H9 (cell line): ENCODE data around the gene PDHX. TPM values are rescaled to one million over a fixed set of nuclear protein-coding genes. Genes with fewer than 3 reads are reported as not detected.

ENCODE experiments used
- DNase-seq: peaks from one replicate; pipeline ENCODE4 v3.0.0-alpha.2; 2017
- H2AFZ ChIP-seq: one replicate; pipeline ENCODE4 v1.6.1; 2013; ENCODE audit warnings: mild to moderate bottlenecking, low read length, control low read depth, moderate library complexity
- H2AK5ac ChIP-seq: 2 replicates; pipeline ENCODE4 v1.6.1; 2013; ENCODE audit warnings: low read length, control low read depth, mixed read lengths; ENCODE audit not compliant: insufficient read length
- H2BK120ac ChIP-seq: one replicate; pipeline ENCODE4 v1.6.1; 2013; ENCODE audit warnings: low read depth, mild to moderate bottlenecking, low read length, control low read depth, inconsistent platforms; ENCODE audit not compliant: poor library complexity, severe bottlenecking
- H2BK12ac ChIP-seq: 2 replicates; pipeline ENCODE4 v1.6.1; 2013; ENCODE audit warnings: low read length, control low read depth, mixed read lengths, low read depth; ENCODE audit not compliant: insufficient read length
- H2BK15ac ChIP-seq: 2 replicates; pipeline ENCODE4 v1.6.1; 2013; ENCODE audit warnings: low read depth, low read length, control low read depth
- H2BK20ac ChIP-seq: one replicate; pipeline ENCODE4 v1.6.1; 2013; ENCODE audit warnings: low read depth, mild to moderate bottlenecking, low read length, control low read depth, inconsistent platforms; ENCODE audit not compliant: poor library complexity, severe bottlenecking
- H2BK5ac ChIP-seq: 2 replicates; pipeline ENCODE4 v1.6.1; 2013; ENCODE audit warnings: low read length, control low read depth, mixed read lengths; ENCODE audit not compliant: insufficient read length
- H3K14ac ChIP-seq: 2 replicates; pipeline ENCODE4 v1.6.1; 2013; ENCODE audit warnings: low read length, control low read depth; ENCODE audit not compliant: insufficient read depth
- H3K18ac ChIP-seq: 2 replicates; pipeline ENCODE4 v1.6.1; 2013; ENCODE audit warnings: low read depth, mild to moderate bottlenecking, mixed read lengths, low read length, control low read depth; ENCODE audit not compliant: insufficient read length
- H3K23ac ChIP-seq: 2 replicates; pipeline ENCODE4 v1.6.1; 2013; ENCODE audit warnings: low read length, control low read depth, mixed read lengths, low read depth; ENCODE audit not compliant: insufficient read length
- H3K23me2 ChIP-seq: 2 replicates; pipeline ENCODE4 v1.6.1; 2013; ENCODE audit warnings: low read depth, mild to moderate bottlenecking, mixed read lengths, low read length, control low read depth; ENCODE audit not compliant: insufficient read length, poor library complexity, severe bottlenecking
- H3K27ac ChIP-seq: 2 replicates; pipeline ENCODE4 v1.5.1; 2013; ENCODE audit warnings: low read length, control low read depth, mixed read lengths, low read depth; ENCODE audit not compliant: insufficient read length
- H3K27me3 ChIP-seq: 2 replicates; pipeline ENCODE4 v1.6.1; 2013; ENCODE audit warnings: low read length, control low read depth, inconsistent platforms; ENCODE audit not compliant: insufficient read depth
- H3K4ac ChIP-seq: 2 replicates; pipeline ENCODE4 v1.6.1; 2013; ENCODE audit warnings: low read depth, mild to moderate bottlenecking, control low read depth, inconsistent platforms, low read length, moderate library complexity
- H3K4me1 ChIP-seq: 2 replicates; pipeline ENCODE4 v1.6.1; 2013; ENCODE audit warnings: low read length, control low read depth, inconsistent platforms; ENCODE audit not compliant: insufficient read depth
- H3K4me2 ChIP-seq: 2 replicates; pipeline ENCODE4 v1.6.1; 2013; ENCODE audit warnings: low read length, control low read depth, mixed read lengths; ENCODE audit not compliant: insufficient read length, insufficient read depth
- H3K56ac ChIP-seq: 2 replicates; pipeline ENCODE4 v1.6.1; 2013; ENCODE audit warnings: low read depth, mild to moderate bottlenecking, mixed read lengths, low read length, control low read depth; ENCODE audit not compliant: insufficient read length
- H3K79me1 ChIP-seq: 2 replicates; pipeline ENCODE4 v1.6.1; 2013; ENCODE audit warnings: low read depth, mild to moderate bottlenecking, moderate library complexity, low read length, control low read depth, inconsistent platforms; ENCODE audit not compliant: insufficient read depth, poor library complexity, severe bottlenecking
- H3K79me2 ChIP-seq: 2 replicates; pipeline ENCODE4 v1.6.1; 2013; ENCODE audit warnings: low read length, control low read depth, inconsistent platforms; ENCODE audit not compliant: insufficient read depth
- H3K9ac ChIP-seq: 2 replicates; pipeline ENCODE4 v1.6.1; 2013; ENCODE audit warnings: low read length, control low read depth, mixed read lengths; ENCODE audit not compliant: insufficient read length; ENCODE audit errors: extremely low read depth
- H3K9me3 ChIP-seq: one replicate; pipeline ENCODE4 v1.6.1; 2013; ENCODE audit warnings: low read depth, low read length, inconsistent platforms; ENCODE audit not compliant: control insufficient read depth
- H3T11ph ChIP-seq: one replicate; pipeline ENCODE4 v1.6.1; 2013; ENCODE audit warnings: mild to moderate bottlenecking, low read length, control low read depth, inconsistent platforms
- H4K20me1 ChIP-seq: one replicate; pipeline ENCODE4 v1.6.1; 2013; ENCODE audit not compliant: control insufficient read depth, insufficient read length, insufficient read depth
- H4K5ac ChIP-seq: 2 replicates; pipeline ENCODE4 v1.6.1; 2013; ENCODE audit warnings: low read depth, mild to moderate bottlenecking, mixed read lengths, low read length, control low read depth; ENCODE audit not compliant: insufficient read length
- H4K8ac ChIP-seq: replicated peaks from 2 replicates; pipeline ENCODE4 v1.6.1; 2013; ENCODE audit warnings: low read length, control low read depth, mixed read lengths, low read depth; ENCODE audit not compliant: insufficient read length
- H4K91ac ChIP-seq: 2 replicates; pipeline ENCODE4 v1.6.1; 2013; ENCODE audit warnings: low read depth, mild to moderate bottlenecking, moderate library complexity, mixed read lengths, low read length, control low read depth; ENCODE audit not compliant: insufficient read length
- H3K27ac Mint-ChIP-seq, 3 experiments: 2 replicates in 2 of 3; 3 replicates in 1 of 3; pipeline ENCODE4 v1.8.0; 2020 to 2021; ENCODE audit warnings: mixed read lengths in 3 of 3, mild to moderate bottlenecking in 1 of 3, moderate library complexity in 1 of 3
- H3K27me3 Mint-ChIP-seq: 2 replicates; pipeline ENCODE4 v1.8.0; 2021; ENCODE audit warnings: low read depth, mild to moderate bottlenecking, moderate library complexity, mixed read lengths
- H3K36me3 Mint-ChIP-seq, 3 experiments: 2 replicates in 2 of 3; 3 replicates in 1 of 3; pipeline ENCODE4 v1.8.0; 2020 to 2021; ENCODE audit warnings: low read depth in 3 of 3, mixed read lengths in 3 of 3; ENCODE audit not compliant: insufficient read depth in 1 of 3
- H3K4me1 Mint-ChIP-seq, 2 experiments: 2 replicates each; pipeline ENCODE4 v1.8.0; 2020; ENCODE audit warnings: mixed read lengths in 2 of 2
- H3K4me3 Mint-ChIP-seq, 2 experiments: 2 replicates in 1 of 2; 3 replicates in 1 of 2; pipeline ENCODE4 v1.8.0; 2020 to 2021; ENCODE audit warnings: mild to moderate bottlenecking in 2 of 2, mixed read lengths in 2 of 2, moderate library complexity in 1 of 2
- H3K9me3 Mint-ChIP-seq, 2 experiments: 2 replicates in 1 of 2; 3 replicates in 1 of 2; pipeline ENCODE4 v1.8.0; 2020; ENCODE audit warnings: mild to moderate bottlenecking in 2 of 2, mixed read lengths in 2 of 2, moderate library complexity in 1 of 2
- total RNA-seq: library from RNA; stranded (reverse); gene quantifications from 2 replicates; pipeline ENCODE4 v1.2.1, GENCODE V29; 2021
- TF ChIP-seq, protein P1 (sequence below): fragments of 200-600 bp; sonication (generic); conservative IDR thresholded peaks from 3 replicates; pipeline ENCODE4 v1.8.0; 2021; ENCODE audit warnings: antibody characterized with exemption, mild to moderate bottlenecking

Gene PDHX
- total RNA-seq, 1 experiment from 2014 or later, result 40.1 TPM

DNA sequence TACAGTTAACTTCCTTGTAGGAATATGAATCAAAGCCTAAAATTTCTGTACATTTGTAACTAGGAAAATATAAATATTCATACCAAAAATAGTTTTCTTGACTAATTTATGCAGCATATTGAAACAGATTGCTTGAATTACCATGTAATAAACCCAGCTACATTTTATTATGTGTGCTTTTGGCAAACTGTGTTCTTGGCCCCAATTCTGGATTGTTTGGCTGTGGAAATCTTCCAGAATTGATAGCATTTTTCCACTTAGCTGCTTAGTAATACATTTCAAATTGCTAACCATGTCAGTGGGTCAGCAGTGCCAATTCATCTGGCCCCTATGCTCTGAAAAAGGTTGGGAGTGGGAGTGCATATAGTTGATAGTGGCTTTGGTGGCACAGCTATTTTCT lies 32.3 kb downstream of the PDHX start:
- Histone ChIP-seq H4K91ac (no peak overlapping the region), H3K4ac (no peak overlapping the region), H3K56ac (no peak overlapping the region), H3K23me2 (no peaks in the 10 kb centered on the region), H4K20me1 (no peaks in the 10 kb centered on the region), H3T11ph (no peak overlapping the region), H3K9me3 (no peaks in the 10 kb centered on the region), H2AFZ (no peak overlapping the region), H2BK5ac (no peak overlapping the region), H3K23ac (no peak overlapping the region), H2BK12ac (no peak overlapping the region), H2BK15ac (no peak overlapping the region), H3K14ac (no peak overlapping the region), H2BK120ac (no peak overlapping the region), H3K4me2 (no peak overlapping the region), H4K5ac (no peak overlapping the region), H3K79me2 (peaks cover under 1% of the 10 kb centered on the region; the same call in 1 of the 2 replicates), H3K9ac (no peak overlapping the region), H3K4me1 (no peaks in the 10 kb centered on the region), H3K18ac (no peak overlapping the region), H3K79me1 (no peaks in the 10 kb centered on the region), H4K8ac (no peak overlapping the region), H2BK20ac (no peak overlapping the region), H3K27ac (no peak overlapping the region), H2AK5ac (no peak overlapping the region), H3K27me3 (no peaks in the 10 kb centered on the region)
- H3K27ac Mint-ChIP-seq, result no peak overlapping the region
- no peaks in the 10 kb centered on the region for H3K27me3 Mint-ChIP-seq
- no peak for DNase-seq
- TF ChIP-seq, protein P1, sequence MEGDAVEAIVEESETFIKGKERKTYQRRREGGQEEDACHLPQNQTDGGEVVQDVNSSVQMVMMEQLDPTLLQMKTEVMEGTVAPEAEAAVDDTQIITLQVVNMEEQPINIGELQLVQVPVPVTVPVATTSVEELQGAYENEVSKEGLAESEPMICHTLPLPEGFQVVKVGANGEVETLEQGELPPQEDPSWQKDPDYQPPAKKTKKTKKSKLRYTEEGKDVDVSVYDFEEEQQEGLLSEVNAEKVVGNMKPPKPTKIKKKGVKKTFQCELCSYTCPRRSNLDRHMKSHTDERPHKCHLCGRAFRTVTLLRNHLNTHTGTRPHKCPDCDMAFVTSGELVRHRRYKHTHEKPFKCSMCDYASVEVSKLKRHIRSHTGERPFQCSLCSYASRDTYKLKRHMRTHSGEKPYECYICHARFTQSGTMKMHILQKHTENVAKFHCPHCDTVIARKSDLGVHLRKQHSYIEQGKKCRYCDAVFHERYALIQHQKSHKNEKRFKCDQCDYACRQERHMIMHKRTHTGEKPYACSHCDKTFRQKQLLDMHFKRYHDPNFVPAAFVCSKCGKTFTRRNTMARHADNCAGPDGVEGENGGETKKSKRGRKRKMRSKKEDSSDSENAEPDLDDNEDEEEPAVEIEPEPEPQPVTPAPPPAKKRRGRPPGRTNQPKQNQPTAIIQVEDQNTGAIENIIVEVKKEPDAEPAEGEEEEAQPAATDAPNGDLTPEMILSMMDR, result no peak
- peaks cover 3 to 4% of the 10 kb centered on the region in 2 experiments; a peak in 4 of 5 replicates for H3K9me3 Mint-ChIP-seq
- peaks cover 4 to 12% (median 6%) of the 10 kb centered on the region in 3 experiments for H3K36me3 Mint-ChIP-seq
- H3K4me1 Mint-ChIP-seq, result no peaks in the 10 kb centered on the region
- no peak overlapping the region for H3K4me3 Mint-ChIP-seq
